ENCODE measurements around the gene SSUH2.
A peak's percentile ranks its signal among the peaks of the same experiment; 100 is the strongest.

- TF ChIP-seq MAX (IDR thresholded peaks at IDR 0.05) (no peak), CTCF (IDR thresholded peaks at IDR 0.05; ENCODE audit: low read depth, low read length, missing input control) (peak; percentile 74)
Measured at GRCh38 chr3:8622873-8623691, 21.5 kb downstream of the SSUH2 start.
